Naive thymus-derived CD8-positive, alpha-beta T cell (primary cell): ENCODE data around the gene BTAF1. TPM values are rescaled to one million over a fixed set of nuclear protein-coding genes. Genes with fewer than 3 reads are reported as not detected.
A peak's percentile ranks its signal among the peaks of the same experiment; 100 is the strongest.

ENCODE experiments used
- ATAC-seq, 2 donors: fragments of 150-1000 bp; cut with Tn5 transposase in 1 of 2; sonication (Bioruptor Pico), chemical (Tn5 transposase) in 1 of 2; 1 replicate in 1 of 2; 2 replicates in 1 of 2; pipeline ENCODE4 v1.10.0; 2021; ENCODE audit warnings: mild to moderate bottlenecking in 2 of 2, moderate library complexity in 2 of 2
- POLR2A ChIA-PET: fragments of 350-600 bp; sonication (Branson Sonifier 250); formaldehyde crosslinking; loops from one replicate; lab custom pipeline; 2021; ENCODE audit warnings: antibody characterized with exemption; lab: Charles Lee
- DNase-seq, 10 donors: peaks; one replicate each; pipeline versions ENCODE4 v3.0.0 to v3.0.0-alpha.2; 2020 to 2022
- H3K27ac Mint-ChIP-seq, 10 donors: one replicate each; pipeline ENCODE4 v1.8.0; 2020 to 2022; ENCODE audit warnings: mild to moderate bottlenecking in 10 of 10, mixed read lengths in 10 of 10, moderate library complexity in 4 of 10, inconsistent platforms in 1 of 10
- H3K27me3 Mint-ChIP-seq, 5 donors: one replicate each; pipeline ENCODE4 v1.8.0; 2021 to 2022; ENCODE audit warnings: mixed read lengths in 5 of 5
- H3K36me3 Mint-ChIP-seq, 3 donors: one replicate each; pipeline ENCODE4 v1.8.0; 2020 to 2022; ENCODE audit warnings: mixed read lengths in 3 of 3, mild to moderate bottlenecking in 2 of 3, inconsistent platforms in 1 of 3
- H3K4me1 Mint-ChIP-seq, 4 donors: one replicate each; pipeline ENCODE4 v1.8.0; 2021 to 2022; ENCODE audit warnings: mixed read lengths in 4 of 4
- H3K4me3 Mint-ChIP-seq, 10 donors: one replicate each; pipeline ENCODE4 v1.8.0; 2020 to 2022; ENCODE audit warnings: mild to moderate bottlenecking in 10 of 10, mixed read lengths in 10 of 10, moderate library complexity in 6 of 10, inconsistent platforms in 1 of 10
- H3K9me3 Mint-ChIP-seq, 9 donors: one replicate each; pipeline ENCODE4 v1.8.0; 2020 to 2022; ENCODE audit warnings: mixed read lengths in 9 of 9, mild to moderate bottlenecking in 3 of 9, inconsistent platforms in 1 of 9, moderate library complexity in 1 of 9
- polyA plus RNA-seq, 3 donors: library from polyadenylated mRNA; unstranded; fragments of 300-500 nt; fragmentation: Illumina TruSeq; gene quantifications; one replicate each; pipeline ENCODE4 v1.2.3, GENCODE V29; 2021
- total RNA-seq, 8 experiments: library from RNA in 2 of 8; stranded (reverse) in 2 of 8; gene quantifications; one replicate each; pipeline ENCODE4 v1.2.3 and lab custom pipeline; 2021 to 2026

The BTAF1 gene
- total and polyA plus RNA-seq, 5 experiments from 2014 or later = 7.9 to 82.7 (median 9.1) TPM

GRCh38 chr10:92074126-92074887 is 150.7 kb downstream of the BTAF1 start:
- POLR2A ChIA-PET = no interaction called here
- Mint-ChIP-seq H3K4me1 (peaks cover 0 to 2% (median 0%) of the 10 kb centered on the region in 4 donors), H3K36me3 (peaks cover 0 to 17% (median 4%) of the 10 kb centered on the region in 3 donors), H3K9me3 (no peaks in the 10 kb centered on the region), H3K27ac (no peak overlapping the region), H3K27me3 (no peaks in the 10 kb centered on the region), H3K4me3 (no peak overlapping the region)
- no peak for DNase-seq
- no peak for ATAC-seq

DNA sequence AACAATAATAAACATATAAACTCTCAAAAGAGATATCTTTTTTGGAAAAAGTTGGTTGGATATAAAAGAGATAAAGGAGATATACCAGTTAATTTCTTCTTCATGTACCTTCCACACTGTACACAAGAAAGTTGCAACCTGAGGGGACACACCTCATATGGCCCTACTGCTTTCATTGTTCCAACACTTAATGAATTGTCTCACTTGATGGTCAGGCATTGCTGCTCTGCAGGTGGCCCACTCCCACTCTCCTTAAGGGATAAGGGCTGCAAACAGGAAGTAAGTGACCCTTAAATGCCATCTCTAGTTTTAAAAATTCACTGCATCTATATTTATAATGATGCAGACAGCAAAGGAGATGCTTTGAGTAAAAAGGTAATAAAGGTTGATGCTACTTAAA is 152.3 kb downstream of the BTAF1 start:
- H3K4me3 Mint-ChIP-seq = no peak overlapping the region
- H3K36me3 Mint-ChIP-seq = peaks cover under 1 to 30% (median 6%) of the 10 kb centered on the region in 3 donors
- H3K27ac Mint-ChIP-seq = no peak overlapping the region
- no peaks in the 10 kb centered on the region for H3K27me3 Mint-ChIP-seq
- peaks cover 0 to 2% (median 0%) of the 10 kb centered on the region in 4 donors for H3K4me1 Mint-ChIP-seq
- POLR2A ChIA-PET = interaction anchor here (0.6 kb wide), 1 partner anchor 13 kb away, joined by 5 read pairs; no protein-coding TSS in a partner anchor
- H3K9me3 Mint-ChIP-seq = no peaks in the 10 kb centered on the region
- no peak for DNase-seq
- no peak for ATAC-seq

DNA sequence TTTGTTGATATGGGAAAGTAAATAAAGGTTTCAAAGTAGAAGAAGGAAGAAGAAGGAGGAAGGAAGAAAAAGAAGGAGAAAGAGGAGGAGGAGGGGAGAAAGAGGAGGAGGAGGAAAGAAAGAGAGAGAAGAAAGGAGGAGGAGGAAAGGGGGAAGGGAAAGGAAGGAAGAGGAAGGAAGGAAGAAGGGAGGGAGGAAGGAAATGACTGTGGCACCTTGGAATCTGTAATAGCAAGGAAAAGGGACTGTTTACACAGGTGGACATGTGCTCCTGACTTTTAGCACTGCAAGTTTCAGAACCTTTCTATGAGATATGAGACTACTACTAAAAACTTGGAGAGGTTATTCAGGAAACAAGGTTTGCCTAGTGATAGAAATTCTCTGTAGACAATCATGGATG is 153.2 kb downstream of the BTAF1 start:
- H3K4me1 Mint-ChIP-seq = peaks cover 0 to 2% (median 0%) of the 10 kb centered on the region in 4 donors
- DNase-seq (no peak), ATAC-seq (no peak)
- H3K9me3 Mint-ChIP-seq = no peaks in the 10 kb centered on the region
- POLR2A ChIA-PET = no interaction called here
- no peaks in the 10 kb centered on the region for H3K27me3 Mint-ChIP-seq
- peaks cover 7 to 37% (median 12%) of the 10 kb centered on the region in 3 donors for H3K36me3 Mint-ChIP-seq
- peak overlapping the region in 1 of 10 donors; percentile 30 for H3K27ac Mint-ChIP-seq
- no peak overlapping the region for H3K4me3 Mint-ChIP-seq

DNA sequence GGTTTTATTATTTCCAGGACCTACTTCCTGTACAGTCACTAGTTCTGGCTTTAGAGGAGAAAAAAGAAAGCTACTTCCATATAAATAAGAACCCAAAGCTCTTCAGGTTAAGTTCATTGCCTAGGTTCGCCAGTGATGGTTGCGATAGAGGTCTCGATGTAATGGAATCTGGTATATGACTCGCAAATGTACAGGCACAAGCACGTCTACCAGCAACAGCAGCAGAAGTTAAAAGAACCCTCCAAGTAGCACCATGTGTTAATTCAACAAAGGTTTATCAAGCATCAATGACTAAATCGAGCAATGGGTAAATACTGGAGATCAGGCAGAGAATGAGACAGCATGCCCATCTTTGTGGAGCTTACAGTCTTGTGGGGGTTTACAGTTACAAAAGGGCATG is 155.4 kb downstream of the BTAF1 start:
- H3K27me3 Mint-ChIP-seq = no peaks in the 10 kb centered on the region
- no peak overlapping the region for H3K4me3 Mint-ChIP-seq
- H3K4me1 Mint-ChIP-seq = peaks cover 0 to 2% (median 0%) of the 10 kb centered on the region in 4 donors
- POLR2A ChIA-PET = no interaction called here
- ATAC-seq = no peak
- peaks cover 7 to 39% (median 12%) of the 10 kb centered on the region in 3 donors for H3K36me3 Mint-ChIP-seq
- no peak overlapping the region for H3K27ac Mint-ChIP-seq
- H3K9me3 Mint-ChIP-seq = no peaks in the 10 kb centered on the region
- no peak for DNase-seq

Other genes starting within 250 kb of the BTAF1 start
- 10 to 100 TPM; 57.0 to 57.7 TPM for gene TNKS2, start 125.3 kb upstream of the BTAF1 start, total RNA-seq
- gene TNKS2, start 125.3 kb upstream of the BTAF1 start, polyA plus RNA-seq = 10 to 100 TPM; 15.2 to 25.4 (median 18.6) TPM
- gene FGFBP3, start 14.3 kb upstream of the BTAF1 start, total RNA-seq = 10 to 100 TPM in 1 of 2 experiments, 1 to 10 TPM in 1; 9.4 to 10.2 TPM
- 1 to 10 TPM; 2.5 to 4.0 (median 2.7) TPM for gene FGFBP3, start 14.3 kb upstream of the BTAF1 start, polyA plus RNA-seq